H1 (cell line): ENCODE results near the gene RCHY1. TPM values are rescaled to one million over a fixed set of nuclear protein-coding genes. Genes with fewer than 3 reads are reported as not detected.

Experiments used
- CTCF ChIA-PET: fragments of 300-600 bp; sonication (Branson Sonifier 250); formaldehyde crosslinking; loops from one replicate; lab custom pipeline; 2021; ENCODE audit not compliant: partially characterized antibody; lab: Charles Lee
- POLR2A ChIA-PET: fragments of 300-600 bp; sonication (Branson Sonifier 250); formaldehyde crosslinking; loops from one replicate; lab custom pipeline; 2021; ENCODE audit warnings: inconsistent platforms; ENCODE audit not compliant: partially characterized antibody; lab: Charles Lee
- DNase-seq, 2 experiments: peaks; one replicate each; pipeline versions ENCODE4 v3.0.0 to v3.0.0-alpha.2; 2010 to 2022; ENCODE audit warnings: low spot score in 2 of 2, low read depth in 1 of 2, mixed read lengths in 1 of 2
- FAIRE-seq: peaks from 2 replicates; lab custom pipeline; 2011; peaks lifted over from hg19 to GRCh38; lab: Jason Lieb, UNC
- H2AFZ ChIP-seq: 2 replicates; pipeline ENCODE4 v1.8.1; 2012; ENCODE audit warnings: low read length, inconsistent platforms
- H2AK5ac ChIP-seq: 2 replicates; pipeline ENCODE4 v1.6.1; 2013; ENCODE audit warnings: low read depth, low read length
- H2BK120ac ChIP-seq: replicated peaks from 2 replicates; pipeline ENCODE3; 2013; ENCODE audit warnings: low read depth, low read length, inconsistent platforms
- H2BK12ac ChIP-seq: 2 replicates; pipeline ENCODE4 v1.6.1; 2013; ENCODE audit warnings: low read depth, low read length
- H2BK15ac ChIP-seq: 2 replicates; pipeline ENCODE4 v1.6.1; 2013; ENCODE audit warnings: low read length
- H2BK20ac ChIP-seq: 2 replicates; pipeline ENCODE4 v1.6.1; 2013; ENCODE audit warnings: low read length
- H2BK5ac ChIP-seq: 2 replicates; pipeline ENCODE4 v1.6.1; 2013; ENCODE audit warnings: low read depth, low read length
- H3K14ac ChIP-seq: 2 replicates; pipeline ENCODE4 v1.6.1; 2013; ENCODE audit warnings: inconsistent platforms; ENCODE audit not compliant: insufficient read length
- H3K18ac ChIP-seq: 2 replicates; pipeline ENCODE4 v1.6.1; 2013; ENCODE audit warnings: low read length; ENCODE audit errors: extremely low read depth
- H3K23ac ChIP-seq: 2 replicates; pipeline ENCODE4 v1.6.1; 2013; ENCODE audit warnings: inconsistent platforms; ENCODE audit not compliant: insufficient read length
- H3K23me2 ChIP-seq: 2 replicates; pipeline ENCODE4 v1.6.1; 2013; ENCODE audit warnings: low read depth, low read length
- H3K27ac ChIP-seq: 2 replicates; pipeline ENCODE4 v1.6.1; 2011; ENCODE audit warnings: low read depth, low read length, inconsistent platforms
- H3K27me3 ChIP-seq, 4 experiments: replicated peaks in 1 of 4; 1 replicate in 1 of 4; 2 replicates in 3 of 4; pipeline versions ENCODE4 v1.6.1 to v1.8.1; 2011 to 2013; ENCODE audit warnings: low read length in 3 of 4, mild to moderate bottlenecking in 3 of 4, inconsistent platforms in 2 of 4, mixed read lengths in 2 of 4, moderate library complexity in 1 of 4; ENCODE audit not compliant: control insufficient read depth in 3 of 4, insufficient read depth in 3 of 4; ENCODE audit errors: extremely low read depth in 1 of 4
- H3K36me3 ChIP-seq, 4 experiments: 2 replicates each; pipeline versions ENCODE4 v1.6.1 to v1.8.1; 2011 to 2013; ENCODE audit warnings: mild to moderate bottlenecking in 4 of 4, low read length in 3 of 4, moderate library complexity in 2 of 4, control low read depth in 1 of 4, inconsistent platforms in 1 of 4; ENCODE audit not compliant: insufficient read depth in 4 of 4, control insufficient read depth in 2 of 4
- H3K4ac ChIP-seq: replicated peaks from 2 replicates; pipeline ENCODE3; 2013; ENCODE audit warnings: low read length, low read depth, mixed read lengths, inconsistent platforms; ENCODE audit not compliant: insufficient read length
- H3K4me1 ChIP-seq, 4 experiments: replicated peaks in 1 of 4; 1 replicate in 1 of 4; 2 replicates in 3 of 4; pipeline versions ENCODE4 v1.6.1 to v1.8.1; 2011 to 2013; ENCODE audit warnings: low read length in 3 of 4, inconsistent platforms in 2 of 4, mixed read lengths in 1 of 4; ENCODE audit not compliant: insufficient read depth in 4 of 4, control insufficient read depth in 3 of 4
- H3K4me2 ChIP-seq, 2 experiments: 2 replicates each; pipeline versions ENCODE4 v1.6.1 to v1.8.1; 2011 to 2013; ENCODE audit warnings: low read depth in 2 of 2, low read length in 2 of 2, control low read depth in 1 of 2, inconsistent platforms in 1 of 2, mild to moderate bottlenecking in 1 of 2; ENCODE audit not compliant: insufficient read depth in 1 of 2
- H3K4me3 ChIP-seq, 4 experiments: fragments of 200-600, 300-600 bp in 1 of 4; sonication (generic), shearing (Covaris generic), sonication (Bioruptor Twin) in 1 of 4; 2 replicates each; pipeline versions ENCODE4 v1.5.1 to v1.8.1; 2011 to 2016; ENCODE audit warnings: low read length in 4 of 4, low read depth in 3 of 4, control low read depth in 2 of 4, inconsistent platforms in 2 of 4, mild to moderate bottlenecking in 2 of 4, mixed read lengths in 1 of 4, moderate library complexity in 1 of 4; ENCODE audit not compliant: insufficient read depth in 2 of 4; ENCODE audit errors: extremely low read depth in 1 of 4
- H3K56ac ChIP-seq: replicated peaks from 2 replicates; pipeline ENCODE3; 2013; ENCODE audit warnings: low read depth, mild to moderate bottlenecking, mixed read lengths, low read length, inconsistent platforms; ENCODE audit not compliant: insufficient read length
- H3K79me1 ChIP-seq: 2 replicates; pipeline ENCODE4 v1.6.1; 2013; ENCODE audit warnings: low read depth, low read length, control low read depth
- H3K79me2 ChIP-seq, 2 experiments: 2 replicates each; pipeline versions ENCODE4 v1.6.1 to v1.8.1; 2012 to 2013; ENCODE audit warnings: low read length in 2 of 2, mild to moderate bottlenecking in 2 of 2, inconsistent platforms in 1 of 2; ENCODE audit not compliant: insufficient read depth in 2 of 2, control insufficient read depth in 1 of 2
- H3K9ac ChIP-seq, 4 experiments: replicated peaks in 1 of 4; 1 replicate in 1 of 4; 2 replicates in 3 of 4; pipeline versions ENCODE4 v1.6.1 to v1.8.1; 2011 to 2013; ENCODE audit warnings: low read depth in 3 of 4, low read length in 3 of 4, control low read depth in 2 of 4, mild to moderate bottlenecking in 2 of 4, moderate library complexity in 2 of 4, inconsistent platforms in 1 of 4; ENCODE audit errors: extremely low read depth in 1 of 4
- H3K9me3 ChIP-seq, 2 experiments: 2 replicates each; pipeline versions ENCODE4 v1.6.1 to v1.8.1; 2012 to 2013; ENCODE audit warnings: mild to moderate bottlenecking in 2 of 2, moderate library complexity in 2 of 2, control low read depth in 1 of 2, inconsistent platforms in 1 of 2, low read depth in 1 of 2, low read length in 1 of 2, mixed read lengths in 1 of 2; ENCODE audit not compliant: insufficient read depth in 2 of 2
- H4K20me1 ChIP-seq, 2 experiments: replicated peaks in 1 of 2; 2 replicates each; pipeline versions ENCODE3 to v1.8.1; 2011 to 2013; ENCODE audit warnings: inconsistent platforms in 2 of 2, low read length in 2 of 2, mild to moderate bottlenecking in 1 of 2; ENCODE audit not compliant: insufficient read depth in 2 of 2, control insufficient read depth in 1 of 2
- H4K5ac ChIP-seq: 2 replicates; pipeline ENCODE4 v1.6.1; 2013; ENCODE audit warnings: low read length, low read depth, mixed read lengths, inconsistent platforms; ENCODE audit not compliant: insufficient read length
- H4K8ac ChIP-seq: 2 replicates; pipeline ENCODE4 v1.8.0; 2013; ENCODE audit warnings: mild to moderate bottlenecking, moderate library complexity, low read length, inconsistent platforms; ENCODE audit not compliant: insufficient read depth; ENCODE audit errors: extremely low read depth
- H4K91ac ChIP-seq: replicated peaks from 2 replicates; pipeline ENCODE3; 2013; ENCODE audit warnings: low read length, mixed read lengths, inconsistent platforms; ENCODE audit not compliant: insufficient read length
- HDAC6 ChIP-seq: IDR thresholded peaks from one replicate; pipeline ENCODE4 v1.7.1; 2012; ENCODE audit warnings: low read depth, mild to moderate bottlenecking, inconsistent platforms, low read length, moderate library complexity
- KDM5A ChIP-seq: fragments of 200-600 bp; IDR thresholded peaks from 2 replicates; pipeline ENCODE4 v1.7.1; 2012; ENCODE audit warnings: mild to moderate bottlenecking, low read length, inconsistent platforms, mixed read lengths
- MAFK ChIP-seq: IDR thresholded peaks from 2 replicates; pipeline ENCODE4 v1.6.1; 2012; ENCODE audit warnings: low read depth, mild to moderate bottlenecking, improper control_type of control experiment, low read length
- POU5F1 ChIP-seq: IDR thresholded peaks from 2 replicates; pipeline ENCODE4 v1.6.1; 2011; ENCODE audit warnings: low read depth, mild to moderate bottlenecking, low read length, moderate library complexity
- RAD21 ChIP-seq, 2 experiments: IDR thresholded peaks in 1 of 2; conservative IDR thresholded peaks in 1 of 2; 2 replicates each; pipeline ENCODE4 v1.6.1; 2011; ENCODE audit warnings: low read depth in 2 of 2, low read length in 2 of 2, improper control_type of control experiment in 1 of 2, inconsistent platforms in 1 of 2, mild to moderate bottlenecking in 1 of 2, moderate library complexity in 1 of 2
- SAP30 ChIP-seq: fragments of 300-600 bp; sonication (generic); IDR thresholded peaks from 2 replicates; pipeline ENCODE4 v1.7.1; 2012; ENCODE audit warnings: low read length, moderate library complexity, mild to moderate bottlenecking, inconsistent platforms; ENCODE audit not compliant: insufficient read depth, insufficient replicate concordance
- SIN3A ChIP-seq, 2 experiments: IDR thresholded peaks in 1 of 2; conservative IDR thresholded peaks in 1 of 2; 2 replicates each; pipeline ENCODE4 v1.6.1; 2011 to 2012; ENCODE audit warnings: low read length in 2 of 2, improper control_type of control experiment in 1 of 2, low read depth in 1 of 2, mild to moderate bottlenecking in 1 of 2
- SIX5 ChIP-seq: IDR thresholded peaks from 2 replicates; pipeline ENCODE4 v1.6.1; 2011; ENCODE audit warnings: mild to moderate bottlenecking, low read depth, low read length
- SP2 ChIP-seq: IDR thresholded peaks from 2 replicates; pipeline ENCODE4 v1.6.1; 2012; ENCODE audit warnings: mild to moderate bottlenecking, low read length, inconsistent platforms
- TAF1 ChIP-seq: IDR thresholded peaks from 2 replicates; pipeline ENCODE4 v1.6.1; 2011; ENCODE audit warnings: mild to moderate bottlenecking, low read depth, low read length
- WGBS, 2 experiments: shearing (Covaris generic) in 1 of 2; methylation state at CpG; one replicate each; pipeline versions ENCODE4 v1.1.6 to v1.1.7; 2013 to 2015; ENCODE audit warnings: low lambda C conversion rate in 2 of 2, mixed read lengths in 2 of 2, inconsistent platforms in 1 of 2, low coverage in 1 of 2, missing lambda C conversion rate in 1 of 2; ENCODE audit not compliant: insufficient replicate concordance in 2 of 2, insufficient coverage in 1 of 2, insufficient read length in 1 of 2; ENCODE audit errors: extremely low coverage in 1 of 2, missing lambda C conversion rate in 1 of 2; 5-methylcytosine and 5-hydroxymethylcytosine counted together
- polyA plus RNA-seq, 7 experiments: library from polyadenylated mRNA; depleted of rRNA in 3 of 7; stranded (reverse) in 5 of 7; unstranded in 2 of 7; fragments of >200 nt in 5 of 7; fragments of 200-250 nt in 2 of 7; gene quantifications; 1 replicate in 5 of 7; 2 replicates in 1 of 7; 4 replicates in 1 of 7; pipeline versions ENCODE4 v1.2.1 to v1.2.3, GENCODE V29; 2011 to 2013; ENCODE audit warnings: missing spikeins in 2 of 7, mixed read lengths in 2 of 7
- total RNA-seq: library from RNA; stranded (reverse); fragmentation: NEBNext Ultra II Directional; extraction: Animal tissue kit (Norgen Biotek cat#: 25700); gene quantifications from 2 replicates; pipeline ENCODE4 v1.2.1, GENCODE V29; 2021
- TF ChIP-seq, protein P1 (sequence below): IDR thresholded peaks from 2 replicates; pipeline ENCODE4 v1.6.1; 2012; ENCODE audit warnings: low read length, inconsistent platforms
- TF ChIP-seq, protein P2 (sequence below): IDR thresholded peaks from 2 replicates; pipeline ENCODE4 v1.6.1; 2011; ENCODE audit warnings: low read depth, mild to moderate bottlenecking, low read length; ENCODE audit not compliant: insufficient read depth

Gene RCHY1
- total and polyA plus RNA-seq, 2 of the 8 experiments (the other 6 are each of a cell fraction or from before 2014, with no cell fraction given) = 30.3 to 44.0 TPM

DNA sequence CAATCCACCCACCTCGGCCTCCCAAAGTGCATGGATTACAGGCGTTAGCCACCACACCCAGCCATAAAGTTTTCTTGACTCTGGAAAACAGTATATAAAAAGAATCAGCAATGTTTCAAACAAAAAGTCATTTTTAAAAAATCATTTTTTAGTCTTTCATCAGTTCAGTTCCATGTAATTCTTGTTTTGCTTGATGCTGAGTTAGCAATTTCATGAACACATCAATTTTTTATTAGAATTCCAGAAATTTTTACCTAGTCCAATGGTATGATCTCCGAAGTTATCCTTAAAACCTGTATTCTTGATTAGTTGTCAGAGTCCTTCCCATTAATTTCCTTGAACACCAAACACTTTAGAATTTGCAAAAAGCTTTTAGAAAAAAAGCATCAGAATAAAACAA lies 56.8 kb downstream of the RCHY1 start:
- H2BK120ac ChIP-seq = no peak overlapping the region
- no peak overlapping the region for H2BK15ac ChIP-seq
- no peaks in the 10 kb centered on the region for H3K79me1 ChIP-seq
- no peak overlapping the region for H2BK5ac ChIP-seq
- no peak overlapping the region for H4K8ac ChIP-seq
- WGBS, 2 experiments = 86% methylated on average over 3 of the region's 3 CpGs; no CpG with 5 or more reads in 1 of the 2 experiments
- no peaks in the 10 kb centered on the region for H3K9me3 ChIP-seq
- H3K27ac ChIP-seq = no peak overlapping the region
- H2BK20ac ChIP-seq = no peak overlapping the region
- DNase-seq (no peak), FAIRE-seq (no peak)
- H2AFZ ChIP-seq = no peak overlapping the region
- no peak overlapping the region for H4K91ac ChIP-seq
- no peaks in the 10 kb centered on the region for H3K27me3 ChIP-seq
- no peaks in the 10 kb centered on the region for H3K4me1 ChIP-seq
- H3K14ac ChIP-seq = no peak overlapping the region
- no peak overlapping the region for H3K23ac ChIP-seq
- no peak overlapping the region for H3K9ac ChIP-seq
- H3K4me2 ChIP-seq = no peak overlapping the region
- no peaks in the 10 kb centered on the region for H3K79me2 ChIP-seq
- no peak overlapping the region for H3K4ac ChIP-seq
- H4K20me1 ChIP-seq = no peaks in the 10 kb centered on the region
- H3K36me3 ChIP-seq = no peaks in the 10 kb centered on the region
- no peak overlapping the region for H2BK12ac ChIP-seq
- no peak overlapping the region for H3K4me3 ChIP-seq
- no peak overlapping the region for H2AK5ac ChIP-seq
- no peaks in the 10 kb centered on the region for H3K23me2 ChIP-seq
- H3K18ac ChIP-seq = no peak overlapping the region
- H3K56ac ChIP-seq = no peak overlapping the region
- no peak overlapping the region for H4K5ac ChIP-seq
- POLR2A ChIA-PET = interaction anchor here (1.9 kb wide), 1 partner anchor 11 kb away, joined by 4 read pairs; no protein-coding TSS in a partner anchor
- CTCF ChIA-PET = interaction anchor here (1.3 kb wide), 1 partner anchor 10 kb away, joined by 3 read pairs; no protein-coding TSS in a partner anchor
- no peak for TF ChIP-seq SIX5
- no peak for TF ChIP-seq TAF1
- TF ChIP-seq SAP30 = no peak
- TF ChIP-seq POU5F1 = no peak
- TF ChIP-seq, protein P1, sequence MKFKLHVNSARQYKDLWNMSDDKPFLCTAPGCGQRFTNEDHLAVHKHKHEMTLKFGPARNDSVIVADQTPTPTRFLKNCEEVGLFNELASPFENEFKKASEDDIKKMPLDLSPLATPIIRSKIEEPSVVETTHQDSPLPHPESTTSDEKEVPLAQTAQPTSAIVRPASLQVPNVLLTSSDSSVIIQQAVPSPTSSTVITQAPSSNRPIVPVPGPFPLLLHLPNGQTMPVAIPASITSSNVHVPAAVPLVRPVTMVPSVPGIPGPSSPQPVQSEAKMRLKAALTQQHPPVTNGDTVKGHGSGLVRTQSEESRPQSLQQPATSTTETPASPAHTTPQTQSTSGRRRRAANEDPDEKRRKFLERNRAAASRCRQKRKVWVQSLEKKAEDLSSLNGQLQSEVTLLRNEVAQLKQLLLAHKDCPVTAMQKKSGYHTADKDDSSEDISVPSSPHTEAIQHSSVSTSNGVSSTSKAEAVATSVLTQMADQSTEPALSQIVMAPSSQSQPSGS = no peak
- TF ChIP-seq MAFK = no peak
- TF ChIP-seq KDM5A = no peak
- TF ChIP-seq HDAC6 = no peak
- TF ChIP-seq SP2 = no peak
- TF ChIP-seq RAD21 (IDR thresholded peaks at IDR 0.05 in 1 of 2, conservative IDR thresholded peaks at IDR 0.05 in 1 of 2; ENCODE audit: low read depth in 2 of 2, low read length in 2 of 2) = no peak
- TF ChIP-seq, protein P2, sequence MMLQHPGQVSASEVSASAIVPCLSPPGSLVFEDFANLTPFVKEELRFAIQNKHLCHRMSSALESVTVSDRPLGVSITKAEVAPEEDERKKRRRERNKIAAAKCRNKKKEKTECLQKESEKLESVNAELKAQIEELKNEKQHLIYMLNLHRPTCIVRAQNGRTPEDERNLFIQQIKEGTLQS = no peak
- TF ChIP-seq SIN3A (conservative IDR thresholded peaks at IDR 0.05 in 1 of 2, IDR thresholded peaks at IDR 0.05 in 1 of 2; ENCODE audit: low read depth in 1 of 2, low read length in 2 of 2) = no peak
